IMR-90 (cell line): Measurements from ENCODE around the gene NDUFAB1. TPM values are rescaled to one million over a fixed set of nuclear protein-coding genes. Genes with fewer than 3 reads are reported as not detected.

Experiments used
- ATAC-seq: fragments of 200-7000 bp; cut with Tn5 transposase; 2 replicates; pipeline ENCODE4 v1.9.1; 2020; ENCODE audit warnings: low read depth, mild to moderate bottlenecking, moderate library complexity
- BruUV-seq: library from RNA; stranded (reverse); fragments of 400-500 nt; replicated peaks from 2 replicates; lab custom pipeline; 2021; lab: Mats Ljungman, UMichigan
- CTCF ChIA-PET: fragments of 300-600 bp; formaldehyde crosslinking; extraction: SDS; loops from one replicate; lab custom pipeline; 2021; ENCODE audit warnings: antibody characterized with exemption; lab: Yijun Ruan, JAX
- POLR2A ChIA-PET: fragments of 300-600 bp; sonication (Branson Sonifier 250); formaldehyde crosslinking; loops from one replicate; lab custom pipeline; 2022; ENCODE audit warnings: antibody characterized with exemption; ENCODE audit not compliant: unreplicated experiment; lab: Charles Lee
- DNase-seq: peaks from one replicate; pipeline ENCODE4 v3.0.0; 2013
- H2AFZ ChIP-seq: replicated peaks from 2 replicates; pipeline ENCODE3; 2013; ENCODE audit warnings: low read length, mild to moderate bottlenecking; ENCODE audit not compliant: poor library complexity
- H2AK5ac ChIP-seq: 2 replicates; pipeline ENCODE4 v1.6.1; 2013; ENCODE audit warnings: low read depth, low read length, inconsistent platforms
- H2AK9ac ChIP-seq: replicated peaks from 2 replicates; pipeline ENCODE3; 2013; ENCODE audit warnings: mild to moderate bottlenecking, low read depth, low read length, moderate library complexity; ENCODE audit not compliant: poor library complexity
- H2BK120ac ChIP-seq: 2 replicates; pipeline ENCODE4 v1.6.1; 2013; ENCODE audit warnings: low read depth, low read length, inconsistent platforms
- H2BK15ac ChIP-seq: 3 replicates; pipeline ENCODE4 v1.6.1; 2013; ENCODE audit warnings: low read depth, low read length, inconsistent platforms
- H2BK20ac ChIP-seq: 2 replicates; pipeline ENCODE4 v1.6.1; 2013; ENCODE audit warnings: low read depth, mild to moderate bottlenecking, inconsistent platforms, low read length, moderate library complexity
- H2BK5ac ChIP-seq: 2 replicates; pipeline ENCODE4 v1.6.1; 2013; ENCODE audit warnings: mild to moderate bottlenecking, low read depth, low read length, inconsistent platforms; ENCODE audit not compliant: poor library complexity, severe bottlenecking
- H3K14ac ChIP-seq: replicated peaks from 2 replicates; pipeline ENCODE4 v1.6.1; 2013; ENCODE audit warnings: low read depth, low read length, inconsistent platforms
- H3K18ac ChIP-seq: 2 replicates; pipeline ENCODE4 v1.6.1; 2013; ENCODE audit warnings: low read depth, low read length, control low read depth
- H3K23ac ChIP-seq: 2 replicates; pipeline ENCODE4 v1.6.1; 2013; ENCODE audit warnings: low read depth, low read length, inconsistent platforms
- H3K27ac ChIP-seq: 2 replicates; pipeline ENCODE4 v1.5.1; 2013; ENCODE audit warnings: mild to moderate bottlenecking, control low read depth, low read length; ENCODE audit not compliant: insufficient read depth
- H3K27me3 ChIP-seq: 2 replicates; pipeline ENCODE4 v1.6.1; 2013; ENCODE audit warnings: low read length; ENCODE audit not compliant: control insufficient read depth, insufficient read depth
- H3K36me3 ChIP-seq: 2 replicates; pipeline ENCODE4 v1.6.1; 2013; ENCODE audit warnings: low read length, mixed read lengths; ENCODE audit not compliant: control insufficient read depth, insufficient read depth
- H3K4ac ChIP-seq: 2 replicates; pipeline ENCODE4 v1.6.1; 2013; ENCODE audit warnings: low read depth, low read length, inconsistent platforms
- H3K4me1 ChIP-seq: 2 replicates; pipeline ENCODE4 v1.6.1; 2013; ENCODE audit warnings: low read length, mixed read lengths; ENCODE audit not compliant: control insufficient read depth, insufficient read depth
- H3K4me2 ChIP-seq: 2 replicates; pipeline ENCODE4 v1.6.1; 2013; ENCODE audit warnings: low read depth, mild to moderate bottlenecking, control low read depth, low read length, moderate library complexity
- H3K4me3 ChIP-seq: 2 replicates; pipeline ENCODE4 v1.5.1; 2013; ENCODE audit warnings: low read depth, mild to moderate bottlenecking, control low read depth, low read length, moderate library complexity; ENCODE audit not compliant: insufficient read depth
- H3K56ac ChIP-seq: 2 replicates; pipeline ENCODE4 v1.6.1; 2013; ENCODE audit warnings: low read length, inconsistent platforms; ENCODE audit not compliant: insufficient read depth; ENCODE audit errors: extremely low read depth
- H3K79me1 ChIP-seq, 2 experiments: 2 replicates each; pipeline ENCODE4 v1.6.1; 2013; ENCODE audit warnings: low read length in 2 of 2, inconsistent platforms in 1 of 2, low read depth in 1 of 2
- H3K9ac ChIP-seq: 2 replicates; pipeline ENCODE4 v1.6.1; 2013; ENCODE audit warnings: low read depth, low read length, control low read depth
- H3K9me1 ChIP-seq: 2 replicates; pipeline ENCODE4 v1.6.1; 2013; ENCODE audit warnings: low read length, inconsistent platforms; ENCODE audit not compliant: insufficient read depth
- H3K9me3 ChIP-seq: 2 replicates; pipeline ENCODE4 v1.6.1; 2013; ENCODE audit warnings: low read length; ENCODE audit not compliant: control insufficient read depth, insufficient read depth
- H4K20me1 ChIP-seq: 2 replicates; pipeline ENCODE4 v1.6.1; 2013; ENCODE audit warnings: low read length, inconsistent platforms; ENCODE audit not compliant: insufficient read depth
- H4K5ac ChIP-seq: 2 replicates; pipeline ENCODE4 v1.6.1; 2013; ENCODE audit warnings: mild to moderate bottlenecking, low read depth, low read length, control low read depth
- H4K8ac ChIP-seq, 2 experiments: 2 replicates each; pipeline ENCODE4 v1.6.1; 2013; ENCODE audit warnings: low read depth in 2 of 2, low read length in 2 of 2, control low read depth in 1 of 2, inconsistent platforms in 1 of 2
- H4K91ac ChIP-seq: 2 replicates; pipeline ENCODE4 v1.6.1; 2013; ENCODE audit warnings: low read depth, low read length, inconsistent platforms; ENCODE audit not compliant: insufficient read depth
- BHLHE40 ChIP-seq: fragments of 150-350 bp; IDR thresholded peaks from 2 replicates; pipeline ENCODE4 v1.6.1; 2016; ENCODE audit warnings: mild to moderate bottlenecking, low read depth, low read length
- CEBPB ChIP-seq: IDR thresholded peaks from 2 replicates; pipeline ENCODE4 v1.6.1; 2012; ENCODE audit warnings: low read depth, low read length, improper control_type of control experiment
- CHD1 ChIP-seq: IDR thresholded peaks from 2 replicates; pipeline ENCODE4 v1.6.1; 2012; ENCODE audit warnings: low read depth, low read length, improper control_type of control experiment
- CTCF ChIP-seq: conservative IDR thresholded peaks from 2 replicates; pipeline ENCODE4 v1.5.1; 2012; ENCODE audit warnings: mild to moderate bottlenecking, low read depth, low read length, improper control_type of control experiment
- ELK1 ChIP-seq: fragments of 150-350 bp; IDR thresholded peaks from 2 replicates; pipeline ENCODE4 v1.6.1; 2016; ENCODE audit warnings: low read depth, mild to moderate bottlenecking, low read length, moderate library complexity, borderline replicate concordance
- FOS ChIP-seq: fragments of 150-350 bp; IDR thresholded peaks from 2 replicates; pipeline ENCODE4 v1.6.1; 2016; ENCODE audit warnings: low read depth, low read length
- MAFK ChIP-seq: IDR thresholded peaks from 2 replicates; pipeline ENCODE4 v1.6.1; 2012; ENCODE audit warnings: low read depth, low read length, improper control_type of control experiment
- MAZ ChIP-seq: IDR thresholded peaks from 2 replicates; pipeline ENCODE4 v1.6.1; 2012; ENCODE audit warnings: low read depth, mild to moderate bottlenecking, low read length, improper control_type of control experiment, moderate library complexity, borderline replicate concordance
- MXI1 ChIP-seq: IDR thresholded peaks from 2 replicates; pipeline ENCODE4 v1.6.1; 2012; ENCODE audit warnings: low read depth, mild to moderate bottlenecking, low read length, moderate library complexity, borderline replicate concordance
- NFE2L2 ChIP-seq: fragments of 150-350 bp; IDR thresholded peaks from 2 replicates; pipeline ENCODE4 v1.6.1; 2016; ENCODE audit warnings: low read depth, mild to moderate bottlenecking, low read length
- POLR2A ChIP-seq: IDR thresholded peaks from 2 replicates; pipeline ENCODE4 v1.6.1; 2012; ENCODE audit warnings: mild to moderate bottlenecking, low read depth, low read length
- RAD21 ChIP-seq: IDR thresholded peaks from 2 replicates; pipeline ENCODE4 v1.6.1; 2012; ENCODE audit warnings: low read length, improper control_type of control experiment
- RCOR1 ChIP-seq: IDR thresholded peaks from 2 replicates; pipeline ENCODE4 v1.6.1; 2012; ENCODE audit warnings: mild to moderate bottlenecking, low read length, improper control_type of control experiment; ENCODE audit not compliant: insufficient replicate concordance
- RFX5 ChIP-seq: IDR thresholded peaks from 2 replicates; pipeline ENCODE4 v1.8.0; 2012; ENCODE audit warnings: low read depth, mild to moderate bottlenecking, low read length, moderate library complexity
- SMC3 ChIP-seq: fragments of 150-350 bp; IDR thresholded peaks from 2 replicates; pipeline ENCODE4 v1.6.1; 2016; ENCODE audit warnings: low read depth, mild to moderate bottlenecking, antibody characterized with exemption, low read length, moderate library complexity
- USF2 ChIP-seq: fragments of 150-350 bp; IDR thresholded peaks from 2 replicates; pipeline ENCODE4 v1.6.1; 2017; ENCODE audit warnings: mild to moderate bottlenecking, antibody characterized with exemption, low read length, low read depth
- WGBS, 2 experiments: methylation state at CpG; one replicate each; pipeline versions ENCODE4 v1.1.5 to v1.1.7; 2013; ENCODE audit warnings: missing lambda C conversion rate in 2 of 2; ENCODE audit not compliant: insufficient read length in 1 of 2; ENCODE audit errors: extremely low coverage in 2 of 2; 5-methylcytosine and 5-hydroxymethylcytosine counted together
- dilution Hi-C: fragments of 300-500 bp; cut with HindIII; formaldehyde crosslinking; loops from one replicate; pipeline ENCODE4 v1.14.3; 2018; ENCODE audit warnings: low sequenced_read_pairs; ENCODE audit not compliant: unreplicated experiment
- in situ Hi-C: fragments of 300-500 bp; cut with MboI; formaldehyde crosslinking; loops from 3 replicates; pipeline ENCODE4 v1.14.3; 2019; ENCODE audit warnings: low sequenced_read_pairs, inconsistent platforms, mixed read lengths
- intact Hi-C: fragments of 100-400 bp; cut with micrococcal nuclease; formaldehyde crosslinking; loops from 2 replicates; pipeline ENCODE4 v1.10.0; 2022
- polyA plus RNA-seq, 3 experiments: library from polyadenylated mRNA; depleted of rRNA; stranded (reverse); fragments of >200 nt; gene quantifications; 2 replicates each; pipeline ENCODE4 v1.2.3, GENCODE V29; 2012; ENCODE audit warnings: low replicate concordance in 1 of 3
- total RNA-seq: library from RNA; depleted of rRNA; stranded (reverse); fragments of >200 nt; gene quantifications from 2 replicates; pipeline ENCODE4 v1.2.3, GENCODE V29; 2012

The NDUFAB1 gene
- total and polyA plus RNA-seq, 2 of the 4 experiments (the other 2 are of a cell fraction), result 117 to 146 TPM

- WGBS, 2 experiments, result no CpG with 5 or more reads among the region's 5 CpGs
- Histone ChIP-seq H3K4me3 (no peak overlapping the region), H3K18ac (no peak overlapping the region), H2BK20ac (no peak overlapping the region), H4K5ac (no peak overlapping the region), H2AFZ (no peak overlapping the region), H2BK120ac (no peak overlapping the region), H3K27ac (no peak overlapping the region), H3K36me3 (peaks cover 61% of the 10 kb centered on the region), H3K79me1 (peaks cover 49 to 52% of the 10 kb centered on the region in 2 experiments), H4K8ac (no peak overlapping the region), H3K9ac (no peak overlapping the region), H3K23ac (no peak overlapping the region), H3K56ac (no peak overlapping the region), H3K4me1 (no peaks in the 10 kb centered on the region), H2BK5ac (no peak overlapping the region), H3K14ac (no peak overlapping the region), H4K91ac (no peak overlapping the region), H3K4ac (no peak overlapping the region), H3K9me1 (peaks cover 3% of the 10 kb centered on the region; the same call in 1 of the 2 replicates), H3K27me3 (no peaks in the 10 kb centered on the region), H3K9me3 (no peaks in the 10 kb centered on the region), H2AK5ac (no peak overlapping the region), H2BK15ac (no peak overlapping the region), H2AK9ac (no peak overlapping the region), H4K20me1 (peaks cover 11% of the 10 kb centered on the region; the same call in 1 of the 2 replicates), H3K4me2 (no peak overlapping the region)
- BruUV-seq, result no TSS peak
- ATAC-seq, result no peak
- DNase-seq, result no peak
- TF ChIP-seq RFX5, result no peak
- no peak for TF ChIP-seq RCOR1
- TF ChIP-seq CTCF, result no peak
- TF ChIP-seq ELK1, result no peak
- no peak for TF ChIP-seq BHLHE40
- TF ChIP-seq MXI1, result no peak
- no peak for TF ChIP-seq SMC3
- no peak for TF ChIP-seq POLR2A
- TF ChIP-seq NFE2L2, result no peak
- TF ChIP-seq FOS, result no peak
- TF ChIP-seq MAZ, result no peak
- no peak for TF ChIP-seq RAD21
- no peak for TF ChIP-seq CHD1
- TF ChIP-seq CEBPB, result no peak
- TF ChIP-seq USF2, result no peak
- TF ChIP-seq MAFK, result no peak
- dilution Hi-C loops (no loop called here), intact Hi-C loops (no loop called here), in situ Hi-C loops (no loop called here)
- CTCF ChIA-PET, result interaction anchor here (0.6 kb wide), 1 partner anchor 1264 kb away, joined by 5 read pairs; the partner anchor contains the start of gene POLR3E
- POLR2A ChIA-PET, result interaction anchor here (0.5 kb wide), 1 partner anchor 86 kb away, joined by 23 read pairs; no protein-coding TSS in a partner anchor
Measured at GRCh38 chr16:23561586-23561985, 34.5 kb downstream of the NDUFAB1 start.
